SK-N-MC (cell line): ENCODE measurements around the gene RBBP7.

Source experiments
- DNase-seq: peaks from one replicate; pipeline ENCODE4 v3.0.0-alpha.2; 2011; ENCODE audit warnings: low read depth, low spot score
- H3K27ac ChIP-seq: fragments of 200-600 bp; sonication (generic); 2 replicates; pipeline ENCODE4 v1.5.1; 2016; ENCODE audit warnings: mixed run types
- H3K36me3 ChIP-seq: fragments of 200-600 bp; sonication (generic); 2 replicates; pipeline ENCODE4 v1.6.1; 2017; ENCODE audit warnings: antibody characterized with exemption, low read length, mixed read lengths; ENCODE audit not compliant: insufficient read depth
- H3K4me3 ChIP-seq: fragments of 200-600 bp; sonication (generic); 2 replicates; pipeline ENCODE4 v1.5.1; 2016
- H3K9ac ChIP-seq: fragments of 200-600 bp; sonication (generic); 2 replicates; pipeline ENCODE4 v1.8.0; 2017; ENCODE audit warnings: mixed run types, mixed read lengths; ENCODE audit not compliant: insufficient read length
- H3K9me3 ChIP-seq: fragments of 200-600 bp; sonication (generic); 2 replicates; pipeline ENCODE4 v1.6.1; 2017; ENCODE audit warnings: low read depth, mild to moderate bottlenecking, antibody characterized with exemption, low read length, moderate library complexity, mixed read lengths
- EZH2 ChIP-seq: fragments of 200-600 bp; sonication (generic); IDR thresholded peaks from one replicate; pipeline ENCODE4 v1.6.1; 2017; ENCODE audit warnings: antibody characterized with exemption
- FOXP2 ChIP-seq: optimal IDR thresholded peaks from 2 replicates; pipeline ENCODE3; 2011; ENCODE audit warnings: mild to moderate bottlenecking, moderate library complexity; ENCODE audit not compliant: insufficient read depth; ENCODE audit errors: extremely low read length, control extremely low read depth
- POLR2AphosphoS5 ChIP-seq: IDR thresholded peaks from 2 replicates; pipeline ENCODE4 v1.6.1; 2012; ENCODE audit warnings: mild to moderate bottlenecking, low read depth, low read length, borderline replicate concordance

The RBBP7 gene

GRCh38 chrX:16853537-16853936 is 16.6 kb downstream of the RBBP7 start:
- Histone ChIP-seq H3K4me3 (no peak overlapping the region), H3K27ac (no peak overlapping the region), H3K9me3 (no peaks in the 10 kb centered on the region), H3K36me3 (peaks cover 82% of the 10 kb centered on the region), H3K9ac (no peak overlapping the region)
- TF ChIP-seq FOXP2: no peak
- TF ChIP-seq POLR2AphosphoS5: no peak
- no peak for DNase-seq

- no peak overlapping the region for H3K27ac ChIP-seq
- H3K9me3 ChIP-seq: no peaks in the 10 kb centered on the region
- no peak for TF ChIP-seq FOXP2
- no peak for TF ChIP-seq EZH2
- TF ChIP-seq POLR2AphosphoS5: no peak
- H3K36me3 ChIP-seq: peaks cover 82% of the 10 kb centered on the region
- no peak overlapping the region for H3K4me3 ChIP-seq
- no peak for DNase-seq
- no peak overlapping the region for H3K9ac ChIP-seq
These were observed 17.5 kb downstream of the RBBP7 start for GRCh38 chrX:16852617-16853179.

DNA sequence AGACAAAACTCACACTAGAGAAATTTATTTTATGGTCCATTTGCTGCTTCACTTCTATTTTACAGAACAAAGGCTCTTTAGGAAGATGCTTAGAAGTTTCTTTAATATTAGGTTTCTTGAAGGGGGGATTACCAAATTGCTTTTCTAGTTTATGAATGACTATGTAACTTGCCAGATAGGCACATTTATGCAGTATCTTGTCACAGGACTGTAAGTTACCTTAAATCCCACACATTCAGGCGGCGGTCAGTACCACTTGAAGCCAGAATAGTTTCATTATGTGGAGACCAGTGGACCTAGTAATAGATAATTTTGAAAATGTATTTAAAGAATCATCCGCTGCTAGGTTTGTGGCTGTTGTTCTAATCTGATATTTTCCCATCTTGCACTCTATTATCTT is 18.3 kb downstream of the RBBP7 start:
- no peak overlapping the region for H3K4me3 ChIP-seq
- H3K9ac ChIP-seq: no peak overlapping the region
- no peak overlapping the region for H3K27ac ChIP-seq
- no peaks in the 10 kb centered on the region for H3K9me3 ChIP-seq
- H3K36me3 ChIP-seq: peaks cover 79% of the 10 kb centered on the region
- DNase-seq: no peak
- no peak for TF ChIP-seq FOXP2
- no peak for TF ChIP-seq EZH2

GRCh38 chrX:16851421-16851820 is 18.7 kb downstream of the RBBP7 start:
- TF ChIP-seq POLR2AphosphoS5 (no peak), EZH2 (no peak), FOXP2 (no peak)
- H3K9me3 ChIP-seq: no peaks in the 10 kb centered on the region
- no peak overlapping the region for H3K4me3 ChIP-seq
- no peak overlapping the region for H3K9ac ChIP-seq
- peaks cover 79% of the 10 kb centered on the region for H3K36me3 ChIP-seq
- DNase-seq: no peak
- no peak overlapping the region for H3K27ac ChIP-seq

DNA sequence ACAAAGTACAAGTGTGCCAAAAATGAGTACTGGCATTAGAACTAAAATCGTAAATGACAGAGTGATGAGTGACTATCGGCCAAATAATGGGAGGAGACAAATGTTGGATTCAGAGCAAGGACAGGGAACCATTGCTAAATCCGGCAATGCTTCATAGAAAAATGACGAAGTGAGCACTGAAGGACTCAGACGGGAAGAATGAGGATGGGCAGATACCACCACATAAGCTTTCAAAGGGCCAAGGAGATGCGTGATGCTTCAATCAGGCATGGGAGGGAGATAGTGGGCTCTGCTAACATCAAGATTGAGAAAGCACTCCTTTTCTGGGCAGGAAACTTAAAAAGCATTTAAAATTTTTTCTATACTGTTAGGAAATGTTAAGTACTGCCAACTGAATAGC is 21.6 kb downstream of the RBBP7 start:
- no peak for DNase-seq
- Histone ChIP-seq H3K9ac (no peak overlapping the region), H3K27ac (no peak overlapping the region), H3K9me3 (no peaks in the 10 kb centered on the region), H3K4me3 (no peak overlapping the region), H3K36me3 (peaks cover 91% of the 10 kb centered on the region)
- TF ChIP-seq POLR2AphosphoS5 (no peak), FOXP2 (no peak), EZH2 (no peak)

DNA sequence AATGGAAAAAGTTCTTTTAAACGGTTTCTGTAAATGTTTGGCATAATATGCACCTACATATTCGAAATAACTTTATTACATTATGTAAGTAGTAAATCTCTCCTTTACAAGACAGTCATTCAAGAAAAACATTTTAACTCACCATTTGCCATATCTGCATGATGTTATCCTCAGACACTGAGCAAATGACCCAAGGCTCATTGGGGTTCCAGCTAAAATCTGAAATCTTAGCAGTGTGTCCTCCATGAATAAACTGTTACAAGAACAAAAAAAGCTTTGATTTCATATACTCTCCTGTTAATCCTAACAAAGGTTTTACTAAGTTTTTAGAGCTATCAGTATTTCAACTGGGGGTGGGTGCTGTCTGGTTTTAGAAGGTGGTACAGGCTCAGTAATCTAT is 24.5 kb downstream of the RBBP7 start:
- no peak overlapping the region for H3K27ac ChIP-seq
- H3K9ac ChIP-seq: no peak overlapping the region
- H3K4me3 ChIP-seq: no peak overlapping the region
- no peak for DNase-seq
- H3K9me3 ChIP-seq: no peaks in the 10 kb centered on the region
- H3K36me3 ChIP-seq: peaks cover 88% of the 10 kb centered on the region
- TF ChIP-seq POLR2AphosphoS5 (no peak), EZH2 (no peak), FOXP2 (no peak)

DNA sequence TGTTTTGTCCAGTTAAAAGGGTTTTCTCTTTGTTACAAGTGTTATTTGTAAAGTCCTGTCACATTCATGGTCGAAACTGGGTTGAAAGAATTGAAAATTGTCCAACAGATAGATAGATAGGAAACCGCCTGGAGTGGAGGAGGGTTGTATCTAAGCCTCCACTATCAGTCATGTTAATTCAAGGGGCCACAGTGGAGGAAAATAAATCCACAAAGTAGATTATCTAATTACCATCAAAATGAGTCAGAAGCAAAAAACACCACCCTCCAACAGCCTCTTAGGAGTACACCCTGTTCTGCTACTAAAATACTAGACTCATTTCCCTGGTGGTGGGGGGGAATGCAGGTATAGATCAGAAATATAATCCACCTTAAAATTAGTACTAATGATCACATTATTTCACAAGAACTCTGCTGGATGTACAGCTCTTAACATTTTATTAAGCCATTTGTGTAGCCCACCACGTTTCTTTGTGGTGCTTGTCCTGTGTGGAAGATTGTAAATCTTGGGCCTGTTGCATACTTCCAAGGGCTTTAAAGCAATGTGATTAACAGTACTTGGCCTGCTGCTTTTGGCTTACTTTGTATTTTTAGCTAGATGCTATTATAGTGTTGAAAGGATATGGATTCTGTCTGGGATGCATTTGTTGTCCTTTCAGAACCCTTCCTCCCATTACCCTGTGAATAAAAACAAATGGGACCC is 26.8 kb downstream of the RBBP7 start:
- Histone ChIP-seq H3K27ac (no peak overlapping the region), H3K4me3 (no peak overlapping the region), H3K9ac (no peak overlapping the region), H3K9me3 (no peaks in the 10 kb centered on the region), H3K36me3 (peaks cover 84% of the 10 kb centered on the region)
- TF ChIP-seq POLR2AphosphoS5: no peak
- no peak for TF ChIP-seq FOXP2
- TF ChIP-seq EZH2: no peak
- no peak for DNase-seq

GRCh38 chrX:16842684-16843083 is 27.5 kb downstream of the RBBP7 start:
- no peak overlapping the region for H3K9ac ChIP-seq
- no peak overlapping the region for H3K27ac ChIP-seq
- H3K36me3 ChIP-seq: peaks cover 84% of the 10 kb centered on the region
- no peak for DNase-seq
- no peak overlapping the region for H3K4me3 ChIP-seq
- no peaks in the 10 kb centered on the region for H3K9me3 ChIP-seq
- no peak for TF ChIP-seq FOXP2
- no peak for TF ChIP-seq POLR2AphosphoS5

DNA sequence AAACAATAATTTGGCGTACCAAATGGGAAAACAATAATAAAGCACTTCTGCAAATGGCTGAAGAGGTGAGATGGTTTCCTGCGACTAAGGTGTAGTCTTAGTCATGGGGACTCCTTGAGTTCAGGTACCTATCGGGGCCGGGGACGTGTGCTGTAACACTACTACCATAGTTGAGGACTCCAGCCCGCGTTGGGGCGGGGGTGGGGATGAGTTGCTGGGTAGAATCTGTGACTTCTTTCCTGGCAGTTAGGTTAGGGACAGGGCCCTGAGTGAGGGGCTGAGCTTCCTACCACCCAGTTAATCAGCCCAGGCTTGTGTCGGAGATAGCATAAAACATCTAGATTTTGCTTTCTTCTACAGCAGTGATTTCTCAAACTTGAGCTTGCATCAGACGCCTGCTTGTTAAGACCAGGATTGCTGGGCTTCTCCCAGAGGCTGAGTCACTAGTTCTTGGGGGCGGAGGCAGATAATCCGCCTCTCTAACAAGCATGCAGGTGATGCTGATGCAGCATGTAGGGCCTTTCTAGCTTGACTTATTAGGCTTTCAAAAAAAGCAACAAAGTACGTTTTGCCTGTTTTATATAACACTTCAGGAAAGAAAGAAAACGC is 30.2 kb downstream of the RBBP7 start:
- TF ChIP-seq EZH2 (no peak), FOXP2 (no peak), POLR2AphosphoS5 (no peak)
- no peak for DNase-seq
- Histone ChIP-seq H3K9me3 (no peaks in the 10 kb centered on the region), H3K4me3 (no peak overlapping the region), H3K36me3 (peaks cover 66% of the 10 kb centered on the region), H3K27ac (0 out of 2 replicates have a peak overlapping the region, but pooled peaks have one; percentile 42), H3K9ac (no peak overlapping the region)
